HG03175 (cell line): ENCODE data around the gene GNB1.
A peak's percentile ranks its signal among the peaks of the same experiment; 100 is the strongest.
"Not testable (repeated sequence)": the region's sequence is repeated elsewhere in the genome, so short reads cannot be mapped to it uniquely, and the experiment has no call there.

Experiments used
- ATAC-seq: cut with Tn5 transposase; IDR thresholded peaks from one replicate; pipeline ENCODE4 v1.9.1; 2021; ENCODE audit warnings: mild to moderate bottlenecking, moderate library complexity; ENCODE audit not compliant: unreplicated experiment

GNB1 gene

DNA sequence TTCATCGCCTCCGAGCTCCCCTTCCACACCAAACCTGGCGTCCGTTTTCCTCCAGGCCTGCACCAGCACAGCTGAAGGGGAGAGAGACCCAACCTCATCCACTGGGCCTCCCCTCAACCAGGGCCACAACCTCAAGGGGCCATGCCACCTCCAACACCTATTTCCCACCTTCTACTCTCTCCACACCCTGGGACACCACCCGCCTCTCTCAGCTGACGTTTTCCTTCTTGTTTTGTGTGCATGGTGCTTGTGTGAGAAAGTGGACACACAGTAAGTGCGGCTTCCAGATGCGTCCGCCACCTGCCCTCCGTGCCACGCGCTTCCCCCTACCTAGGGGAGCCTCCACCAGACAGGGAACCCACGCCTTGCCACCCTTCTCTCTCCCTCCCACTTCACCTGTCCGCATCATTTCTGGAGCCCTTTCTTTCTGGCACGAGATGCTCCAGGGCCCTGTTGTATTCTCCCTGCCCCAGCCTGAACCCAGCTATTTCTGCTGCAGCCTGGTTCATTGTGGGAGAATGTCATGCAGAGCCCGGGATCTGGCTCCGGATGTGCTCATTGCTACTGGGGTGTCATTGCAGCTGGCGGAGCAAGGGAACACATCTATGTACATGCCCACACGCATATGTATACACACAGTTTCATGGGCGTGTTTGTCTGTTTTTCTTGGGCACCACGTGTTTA, 1.3 kb upstream of the GNB1 start:
- ATAC-seq = no peak

DNA sequence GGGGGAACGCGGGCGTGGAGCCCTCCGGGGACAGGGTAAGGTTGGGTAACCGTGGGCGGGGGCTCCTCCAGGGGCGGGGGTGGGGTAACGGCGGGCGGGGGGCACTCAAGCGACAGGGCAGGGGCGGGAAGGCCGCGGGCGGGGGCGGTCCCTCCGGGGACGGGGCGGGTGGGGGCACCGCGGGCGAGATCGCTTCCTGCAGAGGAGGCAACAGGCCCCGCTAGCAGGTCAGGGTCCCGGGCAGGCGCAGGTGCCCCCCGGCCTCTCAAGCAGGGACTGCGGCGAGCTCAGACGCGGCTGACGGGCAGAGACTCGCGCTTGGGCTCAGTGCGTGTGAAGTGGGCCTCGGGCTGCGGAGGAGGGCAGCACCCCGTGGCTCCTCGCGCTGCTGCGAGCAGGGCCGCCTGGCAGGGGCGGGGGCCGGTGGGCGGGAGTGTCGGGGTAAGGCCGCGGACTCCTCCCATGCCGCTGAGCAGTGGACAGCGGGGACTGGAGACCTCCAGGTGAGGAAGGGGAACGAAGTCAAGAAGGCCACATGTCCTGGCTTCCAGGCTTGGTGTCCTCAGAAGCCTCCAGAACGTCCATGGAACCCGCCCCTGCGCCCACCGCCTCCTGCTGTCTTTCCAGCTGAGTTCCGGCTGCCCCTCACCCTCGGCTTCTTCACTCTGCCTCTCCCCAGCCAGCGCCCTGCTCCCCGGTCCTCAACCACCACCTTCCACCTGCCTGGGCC, 627 bp upstream of the GNB1 start:
- no peak for ATAC-seq

DNA sequence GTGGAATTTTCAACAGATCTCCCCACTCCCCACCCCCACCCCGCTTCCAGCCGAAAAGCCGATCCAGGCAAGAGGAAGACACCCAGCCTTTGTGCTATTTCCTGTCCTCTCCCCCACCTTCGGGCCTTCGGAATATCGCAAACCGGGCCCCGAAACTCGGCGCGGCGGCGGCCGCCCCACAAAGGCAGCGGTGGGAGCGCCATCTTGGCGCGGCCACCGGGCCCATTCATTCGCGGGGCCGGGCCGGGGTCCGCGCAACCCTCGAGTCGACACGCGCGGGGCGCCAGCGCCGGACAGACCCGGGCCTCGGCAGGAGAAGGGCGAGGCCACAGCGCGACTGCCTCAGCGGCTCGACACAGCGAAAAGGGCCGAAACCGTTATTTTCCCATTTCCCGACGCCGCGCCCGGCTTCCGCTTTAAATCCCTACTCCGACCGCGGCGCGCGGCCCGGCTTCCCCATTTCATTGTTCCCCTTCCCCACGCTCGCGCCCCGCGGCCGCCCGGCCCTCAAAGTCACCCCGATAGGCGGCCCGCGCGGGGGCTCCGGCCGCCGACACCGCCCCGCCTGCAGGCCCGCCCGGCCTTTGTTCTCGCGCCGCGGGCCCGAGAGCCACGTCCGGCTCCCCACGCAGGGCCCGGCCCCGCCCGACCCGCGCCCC, 911 bp downstream of the GNB1 start:
- ATAC-seq = peak; percentile 30

DNA sequence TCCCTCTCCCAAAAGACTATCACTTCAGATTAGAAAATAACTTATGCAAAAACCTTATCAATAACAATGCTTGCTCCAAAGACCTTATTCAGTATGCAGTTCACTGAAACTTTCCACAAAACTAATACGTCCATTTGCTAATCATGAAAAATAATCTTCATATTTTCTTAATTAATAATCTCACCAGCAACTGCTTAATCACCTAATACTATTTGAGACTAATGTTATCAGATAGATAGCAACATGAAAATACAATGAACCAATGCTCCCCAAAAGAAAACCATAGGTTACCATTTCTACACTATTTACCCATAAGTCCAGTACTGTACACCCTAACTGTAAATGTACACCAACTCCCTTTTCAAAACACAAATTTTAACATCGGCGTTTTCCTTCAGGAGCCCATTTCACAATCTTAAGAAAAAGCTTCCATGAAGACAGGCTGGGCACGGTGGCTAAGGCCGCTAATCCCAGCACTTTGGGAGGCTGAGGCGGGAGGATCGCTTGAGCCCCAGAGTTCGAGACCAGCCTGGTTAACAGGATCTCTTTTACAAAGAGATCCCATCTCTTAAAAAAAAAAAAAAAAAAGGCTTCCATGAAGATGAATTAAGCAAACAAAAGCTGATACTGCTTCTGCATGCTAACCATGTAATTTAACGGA, 1.7 kb downstream of the GNB1 start:
- no peak for ATAC-seq

DNA sequence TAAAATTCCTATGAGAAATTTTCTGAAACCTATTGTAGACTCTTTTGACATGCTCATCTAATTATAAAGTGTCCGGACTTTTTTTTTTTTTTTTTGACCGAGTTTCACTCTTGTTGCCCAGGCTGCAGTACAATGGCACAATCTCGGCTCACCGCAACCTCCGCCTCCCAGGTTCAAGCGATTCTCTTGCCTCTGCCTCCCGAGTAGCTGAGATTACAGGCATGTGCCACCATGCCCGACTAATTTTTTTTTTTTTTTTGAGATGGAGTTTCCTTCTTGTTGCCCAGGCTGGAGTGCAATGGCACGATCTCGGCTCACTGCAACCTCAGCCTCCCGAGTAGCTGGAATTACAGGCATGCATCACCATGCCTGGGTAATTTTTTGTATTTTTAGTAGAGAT, 7.0 kb downstream of the GNB1 start:
- ATAC-seq = not testable (repeated sequence)

DNA sequence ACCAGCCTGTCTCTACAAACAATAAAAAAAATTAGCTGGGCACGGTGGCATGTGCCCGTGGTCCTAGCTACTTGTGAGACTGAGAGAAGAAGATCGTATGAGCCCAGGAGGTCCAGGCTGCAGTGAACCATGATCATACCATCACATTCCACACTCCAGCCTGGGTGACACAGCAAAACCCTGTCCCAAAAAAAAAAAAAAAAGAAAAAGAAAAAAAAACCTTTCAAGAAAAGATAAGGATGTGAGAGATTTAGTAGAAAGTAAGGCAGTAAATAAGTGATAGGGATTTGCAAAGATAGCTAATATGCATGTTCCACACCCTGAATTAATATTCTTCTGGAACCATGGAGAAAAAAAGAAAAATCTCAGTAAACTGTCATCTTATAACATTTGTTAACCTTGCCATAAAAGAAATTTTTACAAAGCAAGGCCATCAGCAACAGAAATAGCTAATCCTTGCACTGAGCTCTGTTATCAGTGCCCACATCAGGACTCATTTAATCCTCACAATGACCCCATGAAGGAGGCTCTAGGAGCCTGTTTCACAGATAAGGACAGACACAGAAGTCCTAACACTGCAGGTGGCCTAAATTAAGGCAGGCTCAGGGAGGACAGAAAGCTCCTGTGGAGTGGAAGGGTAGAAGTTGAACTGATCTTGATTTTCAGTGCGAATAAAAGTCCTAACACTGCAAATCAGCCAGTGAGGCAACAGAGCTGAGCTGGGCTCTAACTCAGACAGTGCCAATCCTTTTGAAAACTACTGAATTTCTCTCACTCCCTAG, 7.6 kb downstream of the GNB1 start:
- no peak for ATAC-seq

DNA sequence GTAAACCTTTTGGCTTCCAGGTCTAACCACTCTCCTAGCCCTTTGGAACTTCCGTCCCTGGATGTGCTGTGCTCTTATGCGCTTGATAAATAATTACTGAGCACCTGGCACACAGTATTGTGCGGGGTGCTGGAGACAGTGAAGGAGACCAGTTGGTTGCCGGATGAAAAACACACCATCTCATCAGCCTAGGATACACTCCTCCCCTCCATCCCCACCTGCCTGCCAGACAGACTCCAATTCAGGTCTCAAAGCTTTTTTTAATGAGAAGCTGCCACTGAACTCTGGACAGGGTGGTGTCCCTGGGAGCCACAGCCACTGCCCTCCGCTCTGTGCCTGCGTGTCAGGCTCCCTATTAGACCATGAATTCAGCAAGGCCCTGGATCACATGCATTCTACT, 9.2 kb downstream of the GNB1 start:
- ATAC-seq = no peak

DNA sequence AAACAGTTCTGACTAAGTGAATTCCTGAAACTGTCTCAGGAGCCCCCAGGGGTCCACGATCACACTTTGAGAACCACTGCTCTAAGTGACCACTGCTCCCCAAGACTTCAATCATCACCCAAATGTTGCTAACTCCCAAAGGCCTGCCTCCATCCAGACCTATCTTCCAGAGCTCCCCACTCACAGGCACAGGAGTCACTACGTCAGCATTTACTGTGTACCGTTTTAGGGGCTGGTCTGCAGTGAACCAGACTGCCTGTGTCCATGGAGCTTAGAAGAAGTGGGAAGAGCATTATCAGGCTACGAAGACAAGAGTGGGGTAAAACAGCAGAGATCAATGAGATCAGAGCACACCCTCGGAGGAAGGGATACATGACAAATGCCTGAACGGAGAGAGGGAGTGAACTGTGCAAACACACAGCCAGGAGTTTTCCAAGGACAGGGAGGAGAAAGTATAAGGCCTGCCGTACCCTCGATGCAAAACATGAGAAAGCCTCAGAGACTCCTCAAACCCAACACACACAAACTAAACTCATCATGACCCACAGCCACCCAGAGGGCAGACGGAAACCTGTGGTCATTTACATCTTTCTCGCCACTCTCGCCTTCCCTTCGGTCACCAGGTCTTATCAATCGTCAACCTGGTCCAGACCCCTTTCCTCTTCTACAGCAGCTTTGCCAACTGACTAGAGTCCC, 10.1 kb downstream of the GNB1 start:
- no peak for ATAC-seq

DNA sequence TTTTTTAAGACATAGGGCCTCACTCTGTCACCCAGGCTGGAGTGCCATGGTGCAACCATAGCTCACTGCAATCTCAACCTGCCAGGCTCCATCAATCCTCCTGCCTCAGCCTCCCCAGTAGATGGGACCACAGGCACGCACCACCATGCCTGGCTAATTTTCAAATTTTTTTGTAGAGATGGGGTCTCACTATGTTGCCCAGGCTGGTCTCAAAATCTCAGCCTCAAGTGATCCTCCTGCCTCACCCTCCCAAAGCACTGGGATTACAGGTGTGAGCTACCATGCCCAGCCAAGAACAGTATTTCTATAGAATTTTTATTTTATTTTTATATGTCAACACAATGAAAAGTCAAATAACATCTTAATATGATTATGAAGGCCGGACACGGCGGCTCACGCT, 10.9 kb downstream of the GNB1 start:
- no peak for ATAC-seq

DNA sequence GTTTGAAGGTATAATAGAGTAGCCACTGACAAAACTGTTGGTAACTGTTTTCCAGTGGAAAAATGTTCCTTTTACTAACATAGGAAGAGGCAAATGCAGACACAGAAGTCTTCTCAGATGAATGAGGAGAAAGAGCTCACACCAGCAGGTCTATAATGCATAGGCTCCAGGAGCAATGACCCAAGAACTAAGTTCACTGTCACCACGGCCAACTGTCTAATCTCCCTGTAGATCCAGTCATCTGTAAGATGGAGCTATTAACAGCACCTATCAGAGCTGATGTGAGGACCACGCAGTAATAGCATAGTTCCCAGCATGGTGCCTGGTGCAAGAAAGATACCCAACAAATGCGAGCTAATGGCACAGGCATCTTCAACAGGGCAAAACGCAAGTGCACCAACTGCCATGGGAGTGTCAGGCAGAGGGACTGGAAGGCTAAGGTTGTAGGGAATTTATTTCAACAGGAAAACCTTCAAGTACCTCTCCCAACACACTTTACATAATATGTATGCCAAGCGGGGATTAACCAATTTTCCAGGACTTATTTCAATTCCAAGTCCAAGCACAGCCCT, 12.9 kb downstream of the GNB1 start:
- no peak for ATAC-seq

DNA sequence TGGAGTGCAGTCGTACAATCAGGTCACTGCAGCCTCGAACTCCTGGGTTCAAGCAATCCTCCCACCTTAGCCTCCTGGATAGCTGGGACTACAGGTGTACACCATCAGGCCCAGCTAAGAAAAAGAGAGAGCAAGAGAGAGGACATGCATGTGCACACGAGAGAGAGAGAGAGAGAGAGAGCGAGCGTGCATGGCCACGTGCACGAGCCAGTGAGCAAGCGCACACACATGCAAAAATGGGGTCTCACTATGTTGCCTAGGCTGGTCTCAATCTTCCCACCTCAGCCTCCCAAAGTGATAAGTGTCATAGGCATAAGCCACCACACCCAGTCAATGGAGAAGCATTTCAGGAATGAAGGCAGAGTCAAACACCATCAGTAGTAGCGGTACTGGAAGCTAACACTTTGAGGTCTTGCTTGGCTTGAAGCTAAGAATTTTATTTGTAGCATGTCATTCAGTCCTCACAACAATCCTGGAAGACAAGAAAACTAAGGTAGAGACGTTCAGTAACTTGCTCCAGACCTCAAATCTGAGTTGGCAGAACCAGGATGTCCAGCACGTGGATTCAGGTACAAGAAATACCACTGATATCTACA, 14.5 kb downstream of the GNB1 start:
- no peak for ATAC-seq

DNA sequence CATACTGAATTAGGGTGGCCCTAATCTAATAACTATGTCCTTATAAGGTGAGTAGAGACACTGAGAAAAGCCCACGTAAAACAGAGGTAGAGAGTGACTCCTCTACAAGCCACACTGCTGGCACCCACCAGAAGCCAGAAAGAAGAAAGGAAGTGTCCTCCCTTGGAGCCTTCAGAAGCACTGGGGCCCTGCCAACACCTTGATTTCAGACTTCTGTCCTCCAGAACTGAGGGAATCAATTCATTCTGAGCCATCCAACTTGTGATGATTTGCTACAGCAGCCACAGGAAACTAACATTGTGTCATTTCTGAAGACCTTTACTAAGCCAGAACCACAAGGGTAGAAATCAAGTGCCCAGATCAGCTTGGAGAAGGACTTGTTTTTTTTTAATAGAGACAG, 15.0 kb downstream of the GNB1 start:
- ATAC-seq = no peak

DNA sequence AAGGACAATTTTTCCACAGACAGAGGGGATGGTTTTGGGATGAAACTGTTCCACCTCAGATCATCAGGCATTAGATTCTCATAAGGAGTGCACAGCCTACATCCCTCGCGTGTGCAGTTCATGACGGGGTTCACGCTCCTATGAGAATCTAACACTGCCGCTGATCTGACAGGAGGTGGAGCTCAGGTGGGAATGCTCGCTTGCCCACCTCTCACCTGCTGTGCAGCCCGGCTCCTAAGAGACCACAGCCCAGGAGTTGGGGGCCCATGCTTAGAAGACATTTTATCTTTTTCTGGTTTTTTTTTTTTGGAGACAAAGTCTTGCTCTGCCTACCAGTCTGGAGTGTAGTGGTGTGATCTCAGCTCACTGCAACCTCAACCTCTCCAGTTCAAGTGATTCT, 16.0 kb downstream of the GNB1 start:
- ATAC-seq = no peak

DNA sequence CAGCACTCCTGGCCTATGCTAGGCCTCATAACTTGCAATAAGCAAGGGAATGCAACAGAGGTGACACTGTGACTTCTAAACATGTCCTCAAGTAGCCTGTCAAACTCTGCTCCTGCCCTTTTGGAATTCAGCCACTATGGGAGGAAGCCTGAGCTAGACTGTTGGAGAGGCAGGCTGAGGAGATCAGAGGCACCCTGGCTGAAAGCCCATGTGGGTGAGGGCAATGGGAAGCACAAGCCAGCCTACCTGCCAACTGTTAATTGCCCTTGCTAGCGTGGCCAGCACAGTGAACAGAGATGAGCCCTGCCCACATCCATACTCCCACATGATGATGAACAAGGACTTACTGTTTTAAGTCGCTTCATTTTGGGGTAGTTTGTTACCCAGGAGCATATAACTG, 17.7 kb downstream of the GNB1 start:
- no peak for ATAC-seq

DNA sequence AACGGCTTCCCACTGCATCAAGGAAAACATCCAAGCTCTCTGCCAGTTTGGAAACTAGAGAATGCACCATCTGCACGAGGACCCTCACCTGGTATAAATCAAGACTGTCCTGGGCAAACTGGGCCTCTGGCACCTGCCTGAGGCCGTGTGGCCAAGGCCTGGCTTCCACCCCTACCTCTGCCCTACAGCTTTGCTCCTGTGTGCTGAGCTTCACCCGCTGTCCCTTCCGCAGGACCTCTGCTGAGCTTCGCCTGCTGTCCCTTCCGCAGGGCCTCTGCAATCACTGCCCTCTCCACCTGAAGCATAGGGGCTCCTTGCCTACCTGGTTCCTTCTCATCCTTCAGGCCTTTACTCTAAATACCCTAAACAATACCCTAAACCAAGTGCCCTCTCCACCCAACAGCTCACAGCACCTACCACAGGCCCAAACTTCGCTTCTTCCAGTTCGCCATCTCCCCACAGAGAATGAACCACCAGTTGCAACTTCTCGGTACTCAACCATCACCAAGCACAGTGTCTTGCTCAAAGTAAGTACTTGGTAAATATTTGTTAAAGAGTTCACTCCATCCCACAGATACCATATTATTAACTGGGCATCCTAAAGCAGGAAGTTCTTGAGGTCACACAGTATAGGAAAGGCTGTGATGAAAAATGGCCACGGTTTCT, 18.4 kb downstream of the GNB1 start:
- no peak for ATAC-seq

DNA sequence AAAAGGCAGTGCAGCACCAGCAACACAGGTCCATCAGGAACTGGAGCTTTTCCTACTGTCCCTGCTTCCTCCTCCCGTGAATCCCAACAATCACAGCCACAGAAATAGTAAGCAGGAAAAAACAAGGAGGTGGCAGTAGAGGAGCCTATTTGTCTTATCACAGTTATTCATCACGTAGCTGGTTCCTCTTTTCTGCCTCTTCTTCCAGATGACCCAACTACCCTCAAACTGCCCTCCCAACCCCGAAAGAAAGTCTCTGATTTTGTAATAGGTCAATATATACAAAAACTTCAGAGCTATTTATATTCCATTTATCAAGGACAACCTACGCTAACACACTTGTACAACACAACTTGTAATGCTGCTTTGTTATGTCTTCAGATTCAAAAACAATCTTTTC, 21.4 kb downstream of the GNB1 start:
- no peak for ATAC-seq

DNA sequence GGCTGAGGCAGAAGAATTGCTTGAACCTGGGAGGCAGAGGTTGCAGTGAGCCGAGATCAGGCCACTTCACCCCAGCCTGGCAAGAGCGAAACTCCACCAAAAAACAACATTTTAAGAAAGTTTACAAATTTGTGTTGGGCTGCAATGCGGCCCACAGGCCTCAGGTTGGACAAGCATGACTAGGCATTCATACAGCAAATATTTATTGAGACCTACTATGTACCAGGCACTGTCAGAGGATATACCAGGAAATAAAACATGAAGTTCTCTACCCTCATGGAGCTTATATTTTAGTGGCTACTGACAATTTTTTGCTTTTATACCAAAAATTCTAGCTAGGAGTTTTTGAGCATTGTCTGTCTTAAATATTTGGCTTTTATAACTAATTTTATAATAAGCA, 23.7 kb downstream of the GNB1 start:
- no peak for ATAC-seq

DNA sequence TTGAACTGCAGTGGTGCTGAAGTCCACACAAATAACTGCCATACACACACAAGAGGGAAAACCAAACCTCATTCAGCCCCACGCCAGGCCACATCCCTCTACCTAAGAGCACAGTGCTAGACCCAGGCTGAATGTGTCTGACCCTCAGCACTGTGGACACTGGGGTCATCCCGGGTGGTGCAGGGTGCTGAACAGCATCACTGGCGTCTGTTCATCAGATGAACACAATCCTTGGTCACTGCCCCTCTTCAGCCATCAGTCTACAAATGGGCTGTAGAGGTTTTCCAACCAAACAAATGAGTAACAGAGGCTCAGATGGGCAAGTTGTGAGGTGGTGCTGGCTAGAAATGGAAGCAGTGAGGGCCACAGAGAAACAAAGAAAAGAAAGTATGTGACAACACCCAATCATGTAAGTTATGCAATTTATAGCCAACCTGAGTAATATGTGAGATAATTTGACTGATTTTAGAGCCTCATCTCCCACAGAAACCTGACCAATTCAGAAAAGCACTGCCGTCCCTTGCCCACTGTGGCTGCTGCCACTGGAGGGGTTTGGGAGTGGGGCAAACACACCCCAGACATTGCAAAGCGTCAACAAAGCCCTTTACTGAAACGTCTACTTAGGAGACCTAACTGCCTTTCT, 27.9 kb downstream of the GNB1 start:
- no peak for ATAC-seq
